GM12892 (cell line): ENCODE data around the gene HPCAL1.
"Not testable (repeated sequence)": the region's sequence is repeated elsewhere in the genome, so short reads cannot be mapped to it uniquely, and the experiment has no call there.

Source experiments
- POLR2A ChIP-seq: IDR thresholded peaks from 2 replicates; pipeline ENCODE4 v1.6.1; 2011; ENCODE audit warnings: low read depth, low read length, control low read depth
- POLR2AphosphoS5 ChIP-seq: IDR thresholded peaks from 2 replicates; pipeline ENCODE4 v1.6.1; 2011; ENCODE audit warnings: low read depth, low read length, control low read depth

GRCh38 chr2:10295649-10296048 is 7.1 kb upstream of the HPCAL1 start:
- TF ChIP-seq POLR2A, POLR2AphosphoS5: not testable (repeated sequence)
